ENCODE results near the gene EFCAB7. TPM values are rescaled to one million over a fixed set of nuclear protein-coding genes. Genes with fewer than 3 reads are reported as not detected.

Gene EFCAB7
- total and polyA plus RNA-seq, 2 donors (not counting 3 experiments of a cell fraction or from before 2014, with no cell fraction given): 1.4 to 7.1 TPM

DNA sequence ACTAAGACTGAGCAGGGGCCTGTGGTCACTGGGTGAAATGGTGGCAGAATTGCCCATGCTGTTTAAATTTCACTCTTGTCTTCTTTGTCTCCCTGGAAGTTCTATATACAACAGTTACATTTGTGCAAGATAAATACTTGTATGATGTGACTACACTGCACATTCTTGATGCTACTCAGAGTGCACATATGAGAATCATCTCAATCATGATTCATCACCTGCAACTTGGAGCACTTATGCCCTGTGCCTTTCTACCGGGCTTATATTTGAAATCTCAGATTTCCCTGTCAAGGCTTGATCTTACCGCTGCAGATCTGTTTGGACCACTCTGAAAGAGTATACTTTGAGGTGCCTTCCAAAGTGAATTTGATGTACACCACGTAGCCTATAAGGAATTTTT lies 80.5 kb downstream of the EFCAB7 start:
- intact Hi-C loops (cut with micrococcal nuclease) (no loop called here), dilution Hi-C loops (cut with MboI; ENCODE audit: extremely low pct_ligation_motif_present, low sequenced_read_pairs) (no loop called here)
- Histone ChIP-seq H3K4me1 (ENCODE audit: control insufficient read depth, extremely low read depth, insufficient read depth, low read length) (no peaks in the 10 kb centered on the region), H3K27ac (ENCODE audit: insufficient read depth, low read depth, low read length) (no peak overlapping the region), H4K20me1 (replicated peaks; ENCODE audit: control insufficient read depth, extremely low read depth, insufficient read depth, low read length) (no peaks in the 10 kb centered on the region), H3K9me1 (replicated peaks; ENCODE audit: control insufficient read depth, extremely low read depth, insufficient read depth, low read length) (no peaks in the 10 kb centered on the region), H3K36me3 (ENCODE audit: control insufficient read depth in 2 of 2, extremely low read depth in 1 of 2, insufficient read depth in 2 of 2, low read length in 2 of 2) (no peaks in the 10 kb centered on the region), H3K4me2 (ENCODE audit: insufficient read depth, low read length) (no peak overlapping the region), H3K9me3 (replicated peaks; ENCODE audit: control insufficient read depth, insufficient read depth, low read length) (no peaks in the 10 kb centered on the region), H3K27me3 (ENCODE audit: control insufficient read depth in 2 of 2, insufficient read depth in 2 of 2, low read length in 2 of 2) (no peaks in the 10 kb centered on the region), H3K79me2 (ENCODE audit: control insufficient read depth, insufficient read depth, low read length) (no peaks in the 10 kb centered on the region), H3K4me3 (replicated peaks in 1 of 3; ENCODE audit: insufficient read depth in 1 of 3, low read depth in 1 of 3, low read length in 3 of 3) (no peak overlapping the region), H2AFZ (ENCODE audit: low read depth, low read length) (no peak overlapping the region), H3K9ac (replicated peaks; ENCODE audit: extremely low read depth, insufficient read depth, low read length) (no peak overlapping the region)
- CTCF ChIA-PET: no interaction called here
- no peak for DNase-seq (ENCODE audit: low read depth, low spot score)
- no peak for TF ChIP-seq CTCF (IDR thresholded peaks at IDR 0.05; ENCODE audit: extremely low read depth in 1 of 2, insufficient read depth in 1 of 2, low read depth in 1 of 2, low read length in 2 of 2)
- TF ChIP-seq POLR2A (IDR thresholded peaks at IDR 0.05; ENCODE audit: low read depth, low read length): no peak
- no peak for TF ChIP-seq GATA2 (IDR thresholded peaks at IDR 0.05; ENCODE audit: insufficient read depth, insufficient read length, low read depth, low read length)
- TF ChIP-seq MAX (IDR thresholded peaks at IDR 0.05; ENCODE audit: insufficient read depth, insufficient read length): no peak
- no peak for TF ChIP-seq MYC (IDR thresholded peaks at IDR 0.05; ENCODE audit: low read depth, low read length)
- BruUV-seq (replicated peaks): no TSS peak
- no peak for FAIRE-seq
- POLR2A ChIA-PET: no interaction called here

DNA sequence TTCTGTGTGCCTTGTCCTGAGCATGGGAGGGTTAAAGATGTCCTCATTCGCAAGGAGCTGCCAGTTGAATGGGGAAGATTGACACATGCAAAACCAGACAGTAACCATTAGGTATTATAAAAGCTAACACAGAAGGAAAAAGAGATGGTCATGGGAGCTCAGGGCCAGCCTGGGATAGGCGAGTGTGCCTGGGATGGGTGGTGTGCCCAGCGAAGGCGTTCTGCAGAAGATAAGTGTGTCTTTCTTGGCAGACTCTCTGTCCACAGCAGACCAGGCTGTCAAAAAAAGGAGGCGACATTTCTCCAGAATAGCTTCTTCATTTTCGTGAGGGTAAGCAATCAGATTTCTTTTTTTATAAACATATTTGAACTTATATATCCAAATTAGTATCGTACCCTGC lies 84.0 kb downstream of the EFCAB7 start:
- CTCF ChIA-PET: interaction anchor here (1.2 kb wide), 1 partner anchor 1068 kb away, joined by 3 read pairs; no protein-coding TSS in a partner anchor
- Histone ChIP-seq H3K9me1 (replicated peaks; ENCODE audit: control insufficient read depth, extremely low read depth, insufficient read depth, low read length) (no peaks in the 10 kb centered on the region), H3K4me3 (replicated peaks in 1 of 3; ENCODE audit: insufficient read depth in 1 of 3, low read depth in 1 of 3, low read length in 3 of 3) (no peak overlapping the region), H3K79me2 (ENCODE audit: control insufficient read depth, insufficient read depth, low read length) (no peaks in the 10 kb centered on the region), H2AFZ (ENCODE audit: low read depth, low read length) (no peak overlapping the region), H3K4me2 (ENCODE audit: insufficient read depth, low read length) (no peak overlapping the region), H3K27ac (ENCODE audit: insufficient read depth, low read depth, low read length) (no peak overlapping the region), H3K9me3 (replicated peaks; ENCODE audit: control insufficient read depth, insufficient read depth, low read length) (no peaks in the 10 kb centered on the region), H3K27me3 (ENCODE audit: control insufficient read depth in 2 of 2, insufficient read depth in 2 of 2, low read length in 2 of 2) (no peaks in the 10 kb centered on the region), H3K4me1 (ENCODE audit: control insufficient read depth, extremely low read depth, insufficient read depth, low read length) (no peaks in the 10 kb centered on the region), H4K20me1 (replicated peaks; ENCODE audit: control insufficient read depth, extremely low read depth, insufficient read depth, low read length) (no peaks in the 10 kb centered on the region), H3K9ac (replicated peaks; ENCODE audit: extremely low read depth, insufficient read depth, low read length) (no peak overlapping the region), H3K36me3 (ENCODE audit: control insufficient read depth in 2 of 2, extremely low read depth in 1 of 2, insufficient read depth in 2 of 2, low read length in 2 of 2) (no peaks in the 10 kb centered on the region)
- FAIRE-seq: no peak
- intact Hi-C loops (cut with micrococcal nuclease) (no loop called here), dilution Hi-C loops (cut with MboI; ENCODE audit: extremely low pct_ligation_motif_present, low sequenced_read_pairs) (no loop called here)
- no peak for DNase-seq (ENCODE audit: low read depth, low spot score)
- POLR2A ChIA-PET: no interaction called here
- no peak for TF ChIP-seq FOS (IDR thresholded peaks at IDR 0.05; ENCODE audit: borderline replicate concordance, insufficient read depth, low read length)
- TF ChIP-seq POLR2A (IDR thresholded peaks at IDR 0.05; ENCODE audit: low read depth, low read length): no peak
- no peak for TF ChIP-seq JUN (IDR thresholded peaks at IDR 0.05; ENCODE audit: borderline replicate concordance, insufficient read depth, insufficient read length, low read depth)
- TF ChIP-seq MYC (IDR thresholded peaks at IDR 0.05; ENCODE audit: low read depth, low read length): no peak
- TF ChIP-seq CTCF (IDR thresholded peaks at IDR 0.05; ENCODE audit: extremely low read depth in 1 of 2, insufficient read depth in 1 of 2, low read depth in 1 of 2, low read length in 2 of 2): no peak
- TF ChIP-seq MAX (IDR thresholded peaks at IDR 0.05; ENCODE audit: insufficient read depth, insufficient read length): no peak
- no peak for TF ChIP-seq EZH2 (IDR thresholded peaks at IDR 0.05; ENCODE audit: borderline replicate concordance, low read depth, low read length, severe bottlenecking)
- no peak for TF ChIP-seq GATA2 (IDR thresholded peaks at IDR 0.05; ENCODE audit: insufficient read depth, insufficient read length, low read depth, low read length)
- TF ChIP-seq POLR2AphosphoS5 (IDR thresholded peaks at IDR 0.05; ENCODE audit: insufficient read depth, low read depth, low read length): no peak
- BruUV-seq (replicated peaks): no TSS peak

Data from endothelial cell of umbilical vein (primary cell).